NCI-H1930 (cell line): ENCODE results near the gene MINDY4.

Source experiments
- DNase-seq, 2 experiments: peaks; one replicate each; lab custom pipeline; 2025; lab: John Stamatoyannopoulos, UW

Gene MINDY4

GRCh38 chr7:30916255-30916654 lies 145.0 kb downstream of the MINDY4 start:
- DNase-seq: no peak

- DNase-seq: no peak
Measured at GRCh38 chr7:30916767-30917166, 145.6 kb downstream of the MINDY4 start.

DNA sequence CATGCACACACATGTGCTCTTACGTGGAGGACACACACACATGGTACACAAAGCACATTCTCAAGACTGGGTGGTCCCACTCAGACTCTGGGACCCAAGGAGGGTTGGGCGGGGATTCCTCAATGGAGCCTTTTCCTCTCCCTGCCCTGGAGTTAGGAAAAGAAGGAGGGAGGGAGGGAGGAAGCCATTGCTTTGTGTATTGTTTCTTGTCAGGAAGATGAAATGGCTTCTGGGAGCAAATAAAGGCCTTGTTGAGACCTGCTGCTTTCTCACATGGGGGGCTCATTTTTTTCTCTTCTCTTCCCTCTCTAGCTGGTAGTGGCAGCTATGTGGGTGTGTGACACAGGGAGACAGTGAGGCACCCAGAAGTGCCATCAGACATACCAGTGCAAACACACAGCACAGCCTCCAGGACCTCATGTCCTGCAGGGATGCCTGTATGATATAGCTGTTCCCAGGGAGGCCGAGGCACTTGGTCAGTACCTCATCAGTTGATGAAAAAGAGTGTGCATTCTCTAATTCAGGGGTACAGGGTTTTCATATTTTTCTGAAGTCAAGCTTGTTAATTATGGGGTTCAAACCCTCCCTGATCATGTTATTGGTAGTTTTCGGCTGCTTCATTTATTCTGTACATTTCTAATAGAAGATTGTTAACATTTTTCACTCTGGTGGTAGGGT lies 146.1 kb downstream of the MINDY4 start:
- DNase-seq: no peak

- DNase-seq: no peak
Measured at GRCh38 chr7:30918676-30919075, 147.5 kb downstream of the MINDY4 start.

- DNase-seq: no peak
Measured at GRCh38 chr7:30920021-30920583, 148.9 kb downstream of the MINDY4 start.

DNA sequence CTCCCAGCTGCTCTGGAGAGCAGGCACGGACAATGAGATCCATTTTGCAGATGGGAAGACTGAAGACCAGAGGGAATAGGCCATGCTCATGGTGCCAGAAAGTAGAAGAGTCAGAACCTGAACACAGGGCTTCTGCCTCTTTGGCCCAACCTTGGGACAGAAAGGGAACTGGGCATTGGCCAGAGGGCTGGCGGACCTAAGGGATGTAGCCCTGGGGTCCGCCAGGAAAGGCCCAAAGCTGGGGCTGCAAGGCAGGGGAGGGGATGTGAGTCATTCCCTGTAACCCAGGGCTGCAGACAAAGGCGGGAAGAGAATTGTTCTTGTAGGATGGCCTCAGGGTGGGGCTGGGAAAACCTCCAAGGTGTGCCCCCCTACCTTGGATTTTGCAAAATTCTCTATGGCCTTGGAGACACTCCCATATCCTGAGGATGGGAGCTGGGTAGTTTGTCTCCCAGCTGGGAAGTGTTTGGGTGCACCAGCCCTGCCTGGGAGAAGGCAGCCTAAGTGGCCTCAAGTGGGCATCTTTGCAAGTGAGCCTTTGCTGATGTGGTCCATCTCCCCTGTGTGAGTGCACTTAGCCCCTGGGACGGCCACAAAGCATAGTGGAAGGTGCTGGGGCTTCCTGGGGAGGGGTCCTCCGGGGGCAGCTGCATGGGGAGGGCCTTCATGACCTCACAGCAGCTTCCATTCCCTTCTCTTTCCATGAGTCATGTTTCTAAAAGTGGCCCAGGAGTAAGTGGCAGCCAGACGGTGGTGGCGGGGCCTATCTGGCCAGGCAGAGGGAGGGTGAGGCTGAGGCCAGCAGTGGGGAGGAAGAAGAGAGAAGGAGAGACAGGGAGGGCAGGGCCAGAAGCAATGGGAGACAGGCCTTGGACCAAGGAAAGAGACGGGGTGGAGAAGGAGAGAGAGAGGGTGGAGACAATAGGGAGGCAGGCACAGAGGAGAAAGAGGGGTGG lies 149.6 kb downstream of the MINDY4 start:
- no peak for DNase-seq

DNA sequence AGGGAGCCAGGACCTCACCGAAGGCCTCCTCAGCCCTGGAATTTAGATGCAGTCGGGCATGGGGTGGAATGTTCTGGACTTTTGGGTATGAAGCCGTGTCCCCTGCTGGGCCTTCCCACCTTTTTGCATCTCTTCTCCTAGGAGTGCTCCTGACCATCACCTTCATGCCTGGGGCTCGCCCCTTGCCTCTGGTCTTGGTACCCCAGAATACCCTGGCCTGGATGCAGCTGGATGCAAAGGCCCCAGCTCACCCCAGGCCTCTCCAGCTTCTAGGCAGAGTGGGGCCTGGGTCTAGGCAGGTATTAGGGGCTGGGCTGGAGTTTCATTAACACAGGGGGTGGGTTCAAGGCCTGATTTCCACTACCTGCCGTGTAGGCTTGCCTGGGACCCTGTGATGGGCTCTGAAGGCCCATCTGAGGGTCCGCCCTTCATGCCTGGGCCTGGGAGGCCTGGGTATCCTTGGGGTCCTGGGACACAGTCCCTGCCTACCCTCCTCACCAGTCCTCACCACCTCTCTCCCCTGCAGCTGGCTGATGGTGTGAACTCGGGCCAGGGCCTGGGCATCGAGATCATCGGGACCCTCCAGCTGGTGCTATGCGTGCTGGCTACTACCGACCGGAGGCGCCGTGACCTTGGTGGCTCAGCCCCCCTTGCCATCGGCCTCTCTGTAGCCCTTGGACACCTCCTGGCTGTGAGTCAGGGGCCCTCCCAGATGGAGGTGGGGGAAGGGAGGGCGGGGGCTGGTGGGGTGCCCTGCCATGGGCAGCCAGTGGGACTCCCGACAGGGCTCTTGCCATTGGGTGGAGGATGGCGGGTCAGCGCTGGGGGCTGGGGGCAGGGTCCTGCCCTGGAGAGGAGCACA lies 150.6 kb downstream of the MINDY4 start:
- no peak for DNase-seq

DNA sequence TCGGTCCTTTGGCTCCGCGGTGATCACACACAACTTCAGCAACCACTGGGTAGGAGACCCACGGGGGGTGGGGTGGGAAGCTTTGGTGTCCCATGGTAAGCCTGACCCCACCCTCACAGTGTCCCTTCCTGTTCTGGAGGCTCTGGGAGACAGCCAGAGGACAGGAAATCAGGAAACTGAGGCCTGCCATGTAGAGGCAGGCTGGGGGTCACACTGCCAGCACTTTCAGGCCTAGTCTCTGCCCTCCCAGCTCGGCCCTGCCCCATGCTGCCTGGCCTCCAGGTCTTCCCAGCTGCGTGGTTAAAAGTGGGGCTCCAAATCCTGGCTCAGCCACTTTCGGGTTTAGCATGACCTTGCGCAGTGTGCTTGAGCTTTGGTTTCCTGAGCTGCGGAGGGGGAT lies 151.4 kb downstream of the MINDY4 start:
- DNase-seq: no peak

DNA sequence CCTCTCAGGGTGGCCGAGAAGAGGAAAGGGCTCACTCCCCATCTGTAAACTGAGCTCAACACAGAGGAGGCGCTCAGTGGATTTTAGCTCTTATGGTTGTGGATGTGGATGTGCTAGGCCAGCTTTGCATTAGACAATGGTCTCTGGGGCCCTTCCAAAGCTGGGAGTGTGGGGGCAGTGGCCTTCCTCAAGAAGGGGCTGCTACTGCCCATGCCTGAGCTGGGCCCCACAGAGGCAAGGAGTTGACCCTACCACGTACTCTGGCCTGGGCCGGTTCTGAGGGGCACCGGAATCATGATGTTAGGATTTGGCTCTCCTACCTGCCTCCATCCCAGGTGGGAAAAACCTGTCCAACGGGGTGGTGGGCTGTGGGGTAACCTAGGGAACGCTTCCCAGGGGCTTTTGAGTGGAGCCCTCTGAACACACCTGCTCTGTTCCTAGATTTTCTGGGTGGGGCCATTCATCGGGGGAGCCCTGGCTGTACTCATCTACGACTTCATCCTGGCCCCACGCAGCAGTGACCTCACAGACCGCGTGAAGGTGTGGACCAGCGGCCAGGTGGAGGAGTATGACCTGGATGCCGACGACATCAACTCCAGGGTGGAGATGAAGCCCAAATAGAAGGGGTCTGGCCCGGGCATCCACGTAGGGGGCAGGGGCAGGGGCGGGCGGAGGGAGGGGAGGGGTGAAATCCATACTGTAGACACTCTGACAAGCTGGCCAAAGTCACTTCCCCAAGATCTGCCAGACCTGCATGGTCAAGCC lies 152.0 kb downstream of the MINDY4 start:
- DNase-seq: no peak

DNA sequence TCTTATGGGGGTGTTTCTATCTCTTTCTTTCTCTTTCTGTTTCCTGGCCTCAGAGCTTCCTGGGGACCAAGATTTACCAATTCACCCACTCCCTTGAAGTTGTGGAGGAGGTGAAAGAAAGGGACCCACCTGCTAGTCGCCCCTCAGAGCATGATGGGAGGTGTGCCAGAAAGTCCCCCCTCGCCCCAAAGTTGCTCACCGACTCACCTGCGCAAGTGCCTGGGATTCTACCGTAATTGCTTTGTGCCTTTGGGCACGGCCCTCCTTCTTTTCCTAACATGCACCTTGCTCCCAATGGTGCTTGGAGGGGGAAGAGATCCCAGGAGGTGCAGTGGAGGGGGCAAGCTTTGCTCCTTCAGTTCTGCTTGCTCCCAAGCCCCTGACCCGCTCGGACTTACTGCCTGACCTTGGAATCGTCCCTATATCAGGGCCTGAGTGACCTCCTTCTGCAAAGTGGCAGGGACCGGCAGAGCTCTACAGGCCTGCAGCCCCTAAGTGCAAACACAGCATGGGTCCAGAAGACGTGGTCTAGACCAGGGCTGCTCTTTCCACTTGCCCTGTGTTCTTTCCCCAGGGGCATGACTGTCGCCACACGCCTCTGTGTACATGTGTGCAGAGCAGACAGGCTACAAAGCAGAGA lies 152.7 kb downstream of the MINDY4 start:
- DNase-seq: no peak

- no peak for DNase-seq
Measured at GRCh38 chr7:30924624-30925023, 153.4 kb downstream of the MINDY4 start.

GRCh38 chr7:30925117-30925516 lies 153.9 kb downstream of the MINDY4 start:
- DNase-seq: no peak

GRCh38 chr7:30925913-30926312 lies 154.7 kb downstream of the MINDY4 start:
- DNase-seq: no peak

- DNase-seq: no peak
Measured at GRCh38 chr7:30926313-30926712, 155.1 kb downstream of the MINDY4 start.

DNA sequence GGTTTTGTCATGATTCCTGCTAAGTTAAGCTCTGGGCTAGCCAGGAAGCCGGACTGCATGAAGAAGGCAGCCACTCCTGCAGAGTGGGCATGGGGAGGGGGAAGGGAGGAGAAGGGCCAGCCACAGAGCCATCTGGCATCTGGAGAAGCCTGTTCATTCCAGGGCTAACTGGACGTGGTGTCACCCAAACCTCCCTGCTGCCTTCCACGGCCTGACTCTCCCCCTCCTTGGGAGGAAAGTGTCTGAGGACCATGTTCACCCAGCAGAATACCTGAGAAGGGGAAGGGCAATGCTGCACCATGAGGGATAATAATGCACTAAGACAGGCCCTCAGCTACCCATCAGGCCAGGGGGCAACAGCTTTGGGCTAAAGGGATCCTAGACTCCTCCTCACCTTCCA lies 155.8 kb downstream of the MINDY4 start:
- no peak for DNase-seq

DNA sequence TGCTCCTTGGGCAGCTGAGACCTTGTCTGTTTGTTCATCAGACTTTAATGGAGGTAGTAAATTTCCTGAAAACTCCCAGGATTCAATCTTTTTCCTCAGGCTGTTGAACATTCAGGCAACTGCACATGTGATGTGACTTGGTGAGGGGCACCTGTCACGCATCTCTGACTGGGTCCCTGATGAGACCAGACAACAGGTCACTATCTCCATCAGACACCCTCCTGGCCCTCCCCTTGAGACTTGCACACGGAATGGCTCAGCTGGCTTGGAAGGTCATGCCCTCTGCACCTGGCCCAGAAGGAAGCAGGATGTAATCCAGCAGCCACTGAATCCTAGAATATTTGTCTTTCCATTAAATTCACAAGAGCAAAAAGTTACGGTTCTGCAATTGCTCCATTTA lies 156.3 kb downstream of the MINDY4 start:
- no peak for DNase-seq

DNA sequence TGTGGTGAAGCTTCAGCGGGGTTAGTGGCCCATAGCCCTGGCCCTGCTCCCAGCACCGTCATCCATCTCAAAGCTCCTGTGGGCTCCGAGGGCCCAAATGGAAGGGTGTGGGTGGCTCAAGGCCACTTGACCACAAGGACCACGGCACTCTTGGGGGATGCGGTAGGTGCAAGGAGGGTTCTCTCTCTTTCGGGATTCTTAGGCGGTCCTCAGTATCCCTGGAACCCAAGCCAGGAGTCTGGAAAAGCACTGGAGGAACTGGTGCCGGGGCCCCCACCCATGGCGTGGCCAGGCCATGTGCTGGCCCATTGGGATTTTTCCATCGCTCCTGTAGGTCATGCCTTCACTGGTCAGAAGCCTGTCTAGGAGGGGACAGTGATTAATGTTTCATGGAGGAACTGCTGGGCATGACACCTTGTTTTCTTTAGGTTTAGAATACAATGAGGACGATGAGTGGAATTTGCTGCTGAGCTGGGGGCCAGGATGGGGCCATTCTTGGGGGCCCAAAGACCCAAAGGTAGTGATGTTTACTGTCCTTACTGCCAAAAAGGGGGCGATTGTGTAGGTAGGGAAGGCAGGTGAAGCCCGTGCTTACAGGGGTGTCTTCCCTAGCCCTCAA lies 157.1 kb downstream of the MINDY4 start:
- DNase-seq: no peak

DNA sequence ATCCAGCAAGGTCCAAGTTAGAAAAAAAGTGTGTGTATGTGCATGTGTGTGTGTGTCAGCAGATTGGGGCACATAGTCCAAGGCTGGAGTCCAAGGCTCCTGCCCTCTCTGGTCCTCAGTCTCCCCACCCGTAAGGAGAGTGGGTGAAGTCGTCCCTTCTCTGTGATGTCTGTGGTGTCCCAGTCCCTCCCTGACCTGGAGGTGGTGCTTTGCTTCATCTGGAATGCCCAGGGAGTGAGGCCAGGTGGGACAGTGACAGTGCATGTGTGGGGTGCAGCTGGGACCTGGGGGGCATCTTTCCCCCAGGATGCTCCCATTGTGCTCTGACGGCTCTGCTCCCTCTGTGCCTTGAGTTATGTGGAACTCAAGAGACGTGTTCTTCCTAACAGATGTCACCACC lies 158.5 kb downstream of the MINDY4 start:
- DNase-seq: no peak

- no peak for DNase-seq
Measured at GRCh38 chr7:30930621-30931020, 159.4 kb downstream of the MINDY4 start.
